Measurements from ENCODE around the gene MUCL3. TPM values are rescaled to one million over a fixed set of nuclear protein-coding genes. Genes with fewer than 3 reads are reported as not detected.

Gene MUCL3
- polyA plus RNA-seq, 1 donor (not counting 4 experiments of a cell fraction or from before 2014, with no cell fraction given) = not detected

GRCh38 chr6:30944051-30944450 lies 3.3 kb downstream of the MUCL3 start:
- no peaks in the 10 kb centered on the region for H3K79me2 ChIP-seq (ENCODE audit: control insufficient read depth, insufficient read depth, low read length)

GRCh38 chr6:30945281-30945680 lies 4.5 kb downstream of the MUCL3 start:
- FAIRE-seq (no peak), DNase-seq (ENCODE audit: low read depth, low spot score) (no peak)
- H3K27ac ChIP-seq (ENCODE audit: control insufficient read depth, insufficient read depth, low read length) = no peak overlapping the region
- H3K36me3 ChIP-seq (ENCODE audit: control insufficient read depth in 2 of 2, extremely low read depth in 1 of 2, insufficient read depth in 2 of 2, low read length in 2 of 2) = no peaks in the 10 kb centered on the region
- H3K9me3 ChIP-seq (ENCODE audit: control insufficient read depth, low read depth, low read length) = no peaks in the 10 kb centered on the region
- dilution Hi-C loops (cut with MboI; ENCODE audit: extremely low pct_ligation_motif_present, low sequenced_read_pairs) = loop anchor here (25.0 kb wide), 1 partner anchor 117 kb away; no protein-coding TSS in a partner anchor
- TF ChIP-seq EZH2 (IDR thresholded peaks at IDR 0.05; ENCODE audit: low read length) (no peak), CTCF (optimal IDR thresholded peaks at IDR 0.05 in 1 of 3, IDR thresholded peaks at IDR 0.05 in 1 of 3, conservative IDR thresholded peaks at IDR 0.05 in 1 of 3; ENCODE audit: extremely low read depth in 1 of 3, insufficient read depth in 2 of 3, low read length in 3 of 3) (no peak)
- peaks cover 5% of the 10 kb centered on the region for H3K27me3 ChIP-seq (ENCODE audit: control insufficient read depth, extremely low read depth, insufficient read depth, low read length)
- H3K4me3 ChIP-seq (ENCODE audit: control insufficient read depth in 2 of 3, extremely low read depth in 1 of 3, insufficient read depth in 2 of 3, low read depth in 1 of 3, low read length in 3 of 3) = no peak overlapping the region
- no peaks in the 10 kb centered on the region for H3K79me2 ChIP-seq (ENCODE audit: control insufficient read depth, insufficient read depth, low read length)
- no peak overlapping the region for H3K9ac ChIP-seq (ENCODE audit: control insufficient read depth, extremely low read depth, insufficient read depth, low read length)
- no peak overlapping the region for H2AFZ ChIP-seq (ENCODE audit: control insufficient read depth, low read length)
- H3K4me2 ChIP-seq (ENCODE audit: control insufficient read depth, extremely low read depth, insufficient read depth, low read depth, low read length) = no peak overlapping the region
- no peaks in the 10 kb centered on the region for H3K9me1 ChIP-seq (ENCODE audit: control insufficient read depth, extremely low read depth, insufficient read depth, low read length)
- H4K20me1 ChIP-seq (ENCODE audit: control insufficient read depth, extremely low read depth, insufficient read depth, low read length) = no peaks in the 10 kb centered on the region
- H3K4me1 ChIP-seq (ENCODE audit: control insufficient read depth, extremely low read depth, insufficient read depth, low read length) = peaks cover 8% of the 10 kb centered on the region

More at GRCh38 chr6:30944051-30944450, 3.3 kb downstream of the MUCL3 start:
- Histone ChIP-seq H3K27ac (ENCODE audit: control insufficient read depth, insufficient read depth, low read length) (no peak overlapping the region), H3K9me3 (ENCODE audit: control insufficient read depth, low read depth, low read length) (no peaks in the 10 kb centered on the region), H3K36me3 (ENCODE audit: control insufficient read depth in 2 of 2, extremely low read depth in 1 of 2, insufficient read depth in 2 of 2, low read length in 2 of 2) (no peaks in the 10 kb centered on the region), H3K4me3 (ENCODE audit: control insufficient read depth in 2 of 3, extremely low read depth in 1 of 3, insufficient read depth in 2 of 3, low read depth in 1 of 3, low read length in 3 of 3) (no peak overlapping the region), H3K4me2 (ENCODE audit: control insufficient read depth, extremely low read depth, insufficient read depth, low read depth, low read length) (no peak overlapping the region), H2AFZ (ENCODE audit: control insufficient read depth, low read length) (no peak overlapping the region), H3K4me1 (ENCODE audit: control insufficient read depth, extremely low read depth, insufficient read depth, low read length) (peaks cover 11% of the 10 kb centered on the region), H3K9ac (ENCODE audit: control insufficient read depth, extremely low read depth, insufficient read depth, low read length) (no peak overlapping the region), H3K9me1 (ENCODE audit: control insufficient read depth, extremely low read depth, insufficient read depth, low read length) (no peaks in the 10 kb centered on the region), H4K20me1 (ENCODE audit: control insufficient read depth, extremely low read depth, insufficient read depth, low read length) (no peaks in the 10 kb centered on the region), H3K27me3 (ENCODE audit: control insufficient read depth, extremely low read depth, insufficient read depth, low read length) (peaks cover 7% of the 10 kb centered on the region)
- TF ChIP-seq CTCF (optimal IDR thresholded peaks at IDR 0.05 in 1 of 3, IDR thresholded peaks at IDR 0.05 in 1 of 3, conservative IDR thresholded peaks at IDR 0.05 in 1 of 3; ENCODE audit: extremely low read depth in 1 of 3, insufficient read depth in 2 of 3, low read length in 3 of 3) (no peak), EZH2 (IDR thresholded peaks at IDR 0.05; ENCODE audit: low read length) (no peak)
- FAIRE-seq = no peak
- DNase-seq (ENCODE audit: low read depth, low spot score) = no peak
- dilution Hi-C loops (cut with MboI; ENCODE audit: extremely low pct_ligation_motif_present, low sequenced_read_pairs) = loop anchor here (25.0 kb wide), 1 partner anchor 118 kb away; no protein-coding TSS in a partner anchor

Measured in keratinocyte (primary cell).